ENCODE data around the gene PRODH. TPM values are rescaled to one million over a fixed set of nuclear protein-coding genes. Genes with fewer than 3 reads are reported as not detected.
"Not testable (repeated sequence)": the region's sequence is repeated elsewhere in the genome, so short reads cannot be mapped to it uniquely, and the experiment has no call there.

The PRODH gene
- total RNA-seq, 1 donor from 2014 or later, result 16.1 TPM

DNA sequence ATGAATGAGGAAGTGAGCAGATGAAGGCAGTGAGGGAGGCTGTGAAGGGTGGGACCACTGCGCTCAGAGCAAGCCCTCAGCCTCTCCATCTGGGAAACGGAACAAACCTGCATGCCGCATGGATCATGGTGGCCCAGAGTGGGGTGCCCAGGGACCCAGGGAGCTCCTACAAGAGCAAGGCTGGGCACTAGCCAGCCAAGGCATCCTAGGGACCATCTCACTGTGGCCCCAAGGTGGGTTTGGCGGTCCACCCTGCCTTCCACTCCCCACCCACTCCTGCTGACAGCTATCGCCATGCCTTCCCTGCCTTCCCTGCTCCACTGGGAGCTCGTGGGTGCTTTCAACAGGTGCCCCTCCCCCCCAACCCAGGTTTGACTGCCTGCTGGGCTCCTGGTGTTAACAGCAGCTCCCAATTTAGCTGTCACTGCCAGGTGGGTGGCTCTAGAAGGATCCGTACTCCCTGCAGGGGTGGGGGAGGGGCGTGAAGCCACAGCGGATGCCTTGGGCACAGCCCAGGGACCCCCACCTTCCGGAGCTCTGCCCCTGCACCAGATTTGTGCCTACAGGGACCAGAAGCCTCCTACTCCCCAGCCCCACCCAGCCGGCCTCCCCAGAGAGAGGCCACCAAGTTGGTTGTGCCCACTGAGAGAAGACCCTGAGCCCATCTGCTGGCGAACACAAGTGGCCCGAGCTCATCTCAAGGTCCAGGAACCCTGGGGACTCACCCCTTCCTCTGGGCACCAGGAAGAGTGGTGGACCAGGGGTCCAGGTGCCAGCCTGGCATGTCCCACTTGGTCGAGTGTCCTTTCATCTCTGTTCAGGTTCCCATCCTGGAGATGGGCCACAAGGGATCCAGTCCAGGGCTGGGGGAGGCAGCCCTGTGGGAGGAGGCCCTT, 29.7 kb upstream of the PRODH start:
- Mint-ChIP-seq H3K4me1 (ENCODE audit: unreplicated experiment) (no peaks in the 10 kb centered on the region), H3K4me3 (no peak overlapping the region), H3K36me3 (no peaks in the 10 kb centered on the region), H3K9me3 (no peaks in the 10 kb centered on the region), H3K27me3 (no peaks in the 10 kb centered on the region), H3K27ac (no peak overlapping the region)
- TF ChIP-seq, protein P1, sequence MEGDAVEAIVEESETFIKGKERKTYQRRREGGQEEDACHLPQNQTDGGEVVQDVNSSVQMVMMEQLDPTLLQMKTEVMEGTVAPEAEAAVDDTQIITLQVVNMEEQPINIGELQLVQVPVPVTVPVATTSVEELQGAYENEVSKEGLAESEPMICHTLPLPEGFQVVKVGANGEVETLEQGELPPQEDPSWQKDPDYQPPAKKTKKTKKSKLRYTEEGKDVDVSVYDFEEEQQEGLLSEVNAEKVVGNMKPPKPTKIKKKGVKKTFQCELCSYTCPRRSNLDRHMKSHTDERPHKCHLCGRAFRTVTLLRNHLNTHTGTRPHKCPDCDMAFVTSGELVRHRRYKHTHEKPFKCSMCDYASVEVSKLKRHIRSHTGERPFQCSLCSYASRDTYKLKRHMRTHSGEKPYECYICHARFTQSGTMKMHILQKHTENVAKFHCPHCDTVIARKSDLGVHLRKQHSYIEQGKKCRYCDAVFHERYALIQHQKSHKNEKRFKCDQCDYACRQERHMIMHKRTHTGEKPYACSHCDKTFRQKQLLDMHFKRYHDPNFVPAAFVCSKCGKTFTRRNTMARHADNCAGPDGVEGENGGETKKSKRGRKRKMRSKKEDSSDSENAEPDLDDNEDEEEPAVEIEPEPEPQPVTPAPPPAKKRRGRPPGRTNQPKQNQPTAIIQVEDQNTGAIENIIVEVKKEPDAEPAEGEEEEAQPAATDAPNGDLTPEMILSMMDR (conservative IDR thresholded peaks at IDR 0.05), result no peak
- DNase-seq (ENCODE audit: extremely low spot score, unreplicated experiment), result no peak

DNA sequence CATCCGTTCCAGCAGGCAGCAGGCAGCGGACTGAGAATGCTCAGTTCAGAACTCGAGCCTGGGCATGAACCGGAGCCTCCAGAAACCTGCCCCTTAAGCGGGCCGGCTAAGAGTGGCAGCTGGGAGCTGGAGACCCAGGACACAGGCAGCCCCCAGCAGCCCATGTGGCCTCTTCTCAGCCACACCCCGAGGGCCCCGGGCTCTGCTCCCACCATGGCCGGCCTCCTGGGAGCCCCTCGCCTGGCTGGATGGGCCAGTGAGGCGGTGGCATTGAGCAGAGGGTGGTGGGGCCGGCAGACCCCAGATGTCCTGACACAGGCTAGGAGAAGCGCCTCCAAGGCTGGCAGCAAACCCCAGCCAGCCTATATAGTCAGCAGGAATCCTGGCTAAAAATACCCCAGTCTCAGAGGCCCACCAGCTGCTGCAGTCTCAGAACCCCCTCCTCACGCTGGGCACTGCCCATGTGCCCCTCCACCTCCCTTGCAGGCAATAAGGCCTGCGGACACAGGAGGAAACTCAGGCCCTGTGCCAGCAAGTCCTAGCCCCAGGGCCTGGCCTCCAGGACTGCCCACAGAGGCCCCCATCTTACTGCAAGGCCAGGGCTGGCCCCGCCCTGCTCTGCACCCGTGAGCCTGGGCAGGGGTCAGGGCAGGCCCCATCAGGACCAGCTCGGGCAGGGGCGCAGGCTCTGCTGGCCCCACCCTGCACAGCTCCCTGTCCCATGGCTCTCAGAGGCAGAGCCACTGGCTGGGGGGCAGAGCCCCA, 28.6 kb upstream of the PRODH start:
- not testable (repeated sequence) for H3K27me3 Mint-ChIP-seq; H3K4me3 Mint-ChIP-seq; H3K9me3 Mint-ChIP-seq; H3K4me1 Mint-ChIP-seq (ENCODE audit: unreplicated experiment); H3K36me3 Mint-ChIP-seq; DNase-seq (ENCODE audit: extremely low spot score, unreplicated experiment); H3K27ac Mint-ChIP-seq

GRCh38 chr22:18964051-18964450, 28.0 kb upstream of the PRODH start:
- H3K27me3 Mint-ChIP-seq; H3K36me3 Mint-ChIP-seq; H3K9me3 Mint-ChIP-seq; DNase-seq (ENCODE audit: extremely low spot score, unreplicated experiment); H3K4me1 Mint-ChIP-seq (ENCODE audit: unreplicated experiment); H3K4me3 Mint-ChIP-seq; H3K27ac Mint-ChIP-seq: not testable (repeated sequence)

DNA sequence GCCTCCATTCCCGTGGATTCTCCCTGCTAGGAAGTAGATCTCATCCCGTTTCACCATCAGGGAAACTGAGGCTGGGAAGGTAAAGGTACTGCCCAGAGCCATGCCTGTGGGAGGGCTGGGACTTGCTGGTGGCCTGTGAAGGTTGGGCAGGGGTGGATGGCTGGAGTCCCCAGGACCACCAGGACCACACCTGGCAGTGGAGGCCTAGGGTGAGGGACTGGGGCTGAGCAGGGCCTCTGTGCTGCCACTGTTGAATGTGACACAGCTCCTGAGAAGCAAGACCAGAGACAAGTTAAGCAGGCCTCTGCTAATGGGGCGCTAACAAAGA, 26.2 kb upstream of the PRODH start:
- no peaks in the 10 kb centered on the region for H3K36me3 Mint-ChIP-seq
- TF ChIP-seq, protein P1 (conservative IDR thresholded peaks at IDR 0.05), result no peak
- no peak for DNase-seq (ENCODE audit: extremely low spot score, unreplicated experiment)
- H3K27me3 Mint-ChIP-seq, result peaks cover 3% of the 10 kb centered on the region
- H3K4me3 Mint-ChIP-seq, result no peak overlapping the region
- H3K4me1 Mint-ChIP-seq (ENCODE audit: unreplicated experiment), result no peaks in the 10 kb centered on the region
- H3K9me3 Mint-ChIP-seq, result no peaks in the 10 kb centered on the region
- H3K27ac Mint-ChIP-seq, result no peak overlapping the region

DNA sequence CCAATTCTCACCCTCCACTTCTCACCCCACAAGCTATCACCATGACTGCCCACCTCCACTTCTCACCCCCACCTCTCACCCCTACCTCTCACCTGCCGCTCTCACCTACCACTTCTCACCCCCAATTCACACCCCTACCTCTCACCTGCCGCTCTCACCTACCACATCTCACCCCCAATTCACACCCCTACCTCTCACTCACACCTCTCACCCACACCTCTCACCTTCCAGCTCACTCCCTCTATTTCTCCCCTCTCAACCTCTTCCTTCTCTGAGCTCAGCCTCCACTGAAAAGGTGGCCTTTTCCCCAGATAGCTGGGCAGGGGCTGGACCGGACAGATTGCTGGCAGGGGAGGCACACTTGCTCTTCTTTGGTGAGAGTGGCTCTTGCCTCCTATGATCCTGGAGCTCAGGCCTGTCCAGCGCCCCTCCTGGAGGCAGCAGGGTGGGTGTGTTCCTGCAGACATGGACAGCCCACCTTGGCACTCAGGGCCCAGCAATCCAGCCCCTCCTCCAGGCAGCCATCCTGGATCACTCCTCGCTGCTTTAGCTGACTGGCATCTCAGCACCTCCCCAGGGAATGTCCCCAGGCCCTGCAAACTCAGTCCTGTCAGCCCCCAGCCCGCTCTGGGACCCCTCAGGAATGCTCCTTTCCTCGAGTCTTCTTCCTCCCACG, 25.7 kb upstream of the PRODH start:
- not testable (repeated sequence) for H3K27me3 Mint-ChIP-seq; H3K4me3 Mint-ChIP-seq; H3K27ac Mint-ChIP-seq; H3K4me1 Mint-ChIP-seq (ENCODE audit: unreplicated experiment); H3K9me3 Mint-ChIP-seq; H3K36me3 Mint-ChIP-seq; DNase-seq (ENCODE audit: extremely low spot score, unreplicated experiment)

- H3K36me3 Mint-ChIP-seq; H3K27ac Mint-ChIP-seq; DNase-seq (ENCODE audit: extremely low spot score, unreplicated experiment); H3K4me3 Mint-ChIP-seq; H3K27me3 Mint-ChIP-seq; H3K9me3 Mint-ChIP-seq; H3K4me1 Mint-ChIP-seq (ENCODE audit: unreplicated experiment): not testable (repeated sequence)
These were observed 25.1 kb upstream of the PRODH start for GRCh38 chr22:18961201-18961600.

DNA sequence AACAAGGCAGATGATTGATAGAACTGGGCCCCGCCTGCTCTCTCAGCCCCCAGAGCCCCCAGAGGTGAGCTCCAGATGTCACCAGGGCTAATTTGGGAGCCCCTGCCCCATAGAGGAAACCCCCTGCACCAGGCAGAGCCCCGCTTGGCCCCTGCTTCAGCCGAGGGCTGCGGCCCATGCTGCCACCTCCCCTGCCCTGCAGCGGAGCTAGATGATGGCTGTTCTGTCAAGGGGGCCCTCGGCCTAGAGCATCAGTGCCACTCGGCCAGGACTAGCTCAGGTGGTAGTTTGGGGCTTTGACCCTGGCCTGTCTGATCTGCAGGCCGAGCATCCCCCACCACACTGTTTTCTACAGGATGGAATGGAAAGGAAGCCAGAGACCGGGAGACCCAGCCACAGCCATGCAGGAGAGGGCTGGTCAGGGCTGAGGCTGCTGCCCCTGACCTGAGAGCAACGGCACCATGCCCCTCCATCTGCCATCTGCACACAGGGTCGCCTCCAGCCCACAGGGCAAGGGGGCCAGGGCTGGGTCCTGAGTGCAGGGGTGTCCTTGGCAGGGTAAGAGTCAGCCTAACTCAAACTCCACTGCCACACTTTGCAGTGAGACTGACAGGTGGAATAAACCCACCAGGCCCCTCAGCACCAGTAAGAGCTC, 24.2 kb upstream of the PRODH start:
- H3K27me3 Mint-ChIP-seq; H3K4me3 Mint-ChIP-seq; H3K36me3 Mint-ChIP-seq; H3K4me1 Mint-ChIP-seq (ENCODE audit: unreplicated experiment); H3K9me3 Mint-ChIP-seq; H3K27ac Mint-ChIP-seq; DNase-seq (ENCODE audit: extremely low spot score, unreplicated experiment): not testable (repeated sequence)

- H3K27me3 Mint-ChIP-seq; H3K4me1 Mint-ChIP-seq (ENCODE audit: unreplicated experiment); H3K9me3 Mint-ChIP-seq; DNase-seq (ENCODE audit: extremely low spot score, unreplicated experiment); H3K36me3 Mint-ChIP-seq; H3K27ac Mint-ChIP-seq; H3K4me3 Mint-ChIP-seq: not testable (repeated sequence)
These were observed 23.6 kb upstream of the PRODH start for GRCh38 chr22:18959741-18960140.

- DNase-seq (ENCODE audit: extremely low spot score, unreplicated experiment); H3K4me1 Mint-ChIP-seq (ENCODE audit: unreplicated experiment); H3K4me3 Mint-ChIP-seq; H3K36me3 Mint-ChIP-seq; H3K9me3 Mint-ChIP-seq; H3K27ac Mint-ChIP-seq; H3K27me3 Mint-ChIP-seq: not testable (repeated sequence)
These were observed 23.2 kb upstream of the PRODH start for GRCh38 chr22:18959266-18959665.

DNA sequence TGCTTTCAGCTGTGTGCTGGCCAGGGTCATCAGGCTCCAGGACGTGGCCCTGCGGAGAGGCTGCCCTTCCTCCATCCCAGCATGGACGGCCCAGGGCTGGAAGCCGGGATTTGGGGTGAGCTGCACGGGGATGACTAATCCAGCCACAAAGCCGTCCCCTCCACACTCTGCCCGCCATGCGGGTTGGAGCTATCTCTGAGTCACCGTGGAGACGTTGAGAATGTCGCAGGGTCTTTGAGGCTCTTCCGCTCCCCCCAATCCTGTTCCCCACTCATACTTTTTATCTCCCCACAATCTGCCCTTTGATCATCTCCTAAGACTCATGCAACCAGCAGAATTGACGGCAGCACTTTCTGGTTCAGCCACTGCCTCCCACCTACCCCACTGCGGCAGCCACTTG, 22.6 kb upstream of the PRODH start:
- H3K36me3 Mint-ChIP-seq; H3K4me3 Mint-ChIP-seq; H3K9me3 Mint-ChIP-seq; H3K4me1 Mint-ChIP-seq (ENCODE audit: unreplicated experiment); H3K27me3 Mint-ChIP-seq; H3K27ac Mint-ChIP-seq; DNase-seq (ENCODE audit: extremely low spot score, unreplicated experiment): not testable (repeated sequence)

DNA sequence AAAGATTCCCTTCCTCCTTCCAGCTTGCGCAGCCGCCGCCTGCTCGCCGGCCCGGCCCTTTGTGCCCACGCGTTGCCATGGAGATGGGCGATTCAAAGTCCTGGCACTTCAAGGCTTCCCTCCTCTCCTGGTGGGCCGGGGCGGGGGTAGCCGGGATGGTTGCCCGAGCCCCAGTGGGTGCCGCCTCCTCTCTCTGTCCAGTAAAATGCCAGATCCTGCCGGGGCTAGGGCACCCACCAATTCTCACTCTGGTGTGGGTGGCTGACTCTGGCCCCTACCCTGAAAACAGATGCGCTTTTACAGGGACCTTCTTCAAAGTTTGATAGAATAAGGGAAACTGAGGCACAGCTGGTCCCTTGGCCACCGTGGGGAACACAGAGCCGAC, 22.2 kb upstream of the PRODH start:
- not testable (repeated sequence) for H3K9me3 Mint-ChIP-seq; H3K27ac Mint-ChIP-seq; H3K4me1 Mint-ChIP-seq (ENCODE audit: unreplicated experiment); H3K36me3 Mint-ChIP-seq; H3K4me3 Mint-ChIP-seq; H3K27me3 Mint-ChIP-seq; DNase-seq (ENCODE audit: extremely low spot score, unreplicated experiment)
